HG03469 (cell line): ENCODE results near the gene KLK10.
"Not testable (repeated sequence)": the region's sequence is repeated elsewhere in the genome, so short reads cannot be mapped to it uniquely, and the experiment has no call there.

ENCODE experiments used
- ATAC-seq: cut with Tn5 transposase; IDR thresholded peaks from one replicate; pipeline ENCODE4 v1.9.1; 2021; ENCODE audit warnings: mild to moderate bottlenecking, moderate library complexity, moderate number of reproducible peaks; ENCODE audit not compliant: unreplicated experiment

Gene KLK10

DNA sequence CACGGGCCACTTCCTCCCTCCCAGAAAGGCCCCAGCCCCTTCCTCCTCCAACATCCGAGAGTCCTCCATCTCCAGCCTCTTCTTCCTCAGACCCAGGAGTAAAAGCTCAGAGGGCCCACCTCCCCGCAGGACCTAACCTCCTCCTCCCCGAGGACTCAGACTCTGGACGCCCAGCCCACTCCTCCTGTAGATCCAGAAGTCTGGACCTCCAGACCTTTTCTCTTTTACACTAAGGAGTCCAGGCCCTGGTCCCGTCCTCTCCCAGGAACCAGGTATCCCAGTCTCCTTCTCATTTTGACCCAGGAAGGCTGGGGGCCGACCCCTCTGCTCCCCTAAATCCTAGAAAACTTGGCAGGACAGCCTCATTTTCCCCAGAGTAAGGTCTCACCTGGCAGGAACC lies 16.2 kb downstream of the KLK10 start:
- ATAC-seq: no peak

GRCh38 chr19:51002542-51003311 lies 16.8 kb downstream of the KLK10 start:
- ATAC-seq: no peak

DNA sequence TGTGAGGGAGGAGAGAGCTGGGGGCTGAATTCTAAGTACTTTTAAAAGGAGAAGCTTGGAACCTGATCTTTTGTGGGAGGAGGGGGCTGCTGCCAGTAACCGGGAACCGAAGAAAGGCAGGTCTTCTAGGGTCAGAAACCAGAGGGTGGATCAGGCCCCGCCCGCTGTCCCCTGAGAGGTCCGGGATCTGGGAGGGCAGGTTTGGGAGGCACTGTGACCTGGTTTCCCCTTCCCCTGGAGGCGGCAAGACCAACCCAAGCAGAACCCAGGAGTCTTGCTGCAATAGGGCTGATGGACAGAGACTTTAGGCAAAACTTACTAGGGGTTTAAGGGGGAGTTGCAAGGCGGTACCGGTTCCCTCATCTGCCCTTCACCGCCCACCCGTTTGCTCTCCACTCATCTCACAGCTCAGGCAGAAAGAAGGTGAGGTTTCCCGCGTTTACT lies 17.4 kb downstream of the KLK10 start:
- ATAC-seq: no peak

- no peak for ATAC-seq
Measured at GRCh38 chr19:51001515-51001914, 18.0 kb downstream of the KLK10 start, which contains the start of gene KLK8. Gene KLK8, minus strand, starts transcription at chr19:51001604. Its CDS starts 437 bp downstream, at chr19:51001167.

GRCh38 chr19:51000981-51001380 lies 18.5 kb downstream of the KLK10 start:
- no peak for ATAC-seq

DNA sequence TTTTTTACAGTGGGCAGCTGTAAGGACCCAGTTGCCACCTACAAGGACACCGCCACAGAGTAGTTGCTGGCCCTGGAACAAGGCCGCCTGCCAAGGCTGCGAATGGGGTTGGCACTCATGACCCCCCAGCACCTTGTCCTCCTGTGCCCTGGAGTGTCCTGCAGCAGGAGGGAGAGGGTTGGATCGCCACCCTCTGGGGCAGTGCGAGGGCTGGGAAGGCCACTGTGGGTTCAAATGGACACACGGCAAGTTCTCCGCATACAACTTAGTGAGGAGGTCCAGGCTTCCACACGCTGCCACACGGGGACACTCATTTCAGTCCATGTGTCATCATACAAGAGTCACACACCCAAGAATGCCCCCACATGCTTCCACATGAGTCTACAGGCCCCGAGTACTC lies 19.1 kb downstream of the KLK10 start:
- ATAC-seq: no peak

DNA sequence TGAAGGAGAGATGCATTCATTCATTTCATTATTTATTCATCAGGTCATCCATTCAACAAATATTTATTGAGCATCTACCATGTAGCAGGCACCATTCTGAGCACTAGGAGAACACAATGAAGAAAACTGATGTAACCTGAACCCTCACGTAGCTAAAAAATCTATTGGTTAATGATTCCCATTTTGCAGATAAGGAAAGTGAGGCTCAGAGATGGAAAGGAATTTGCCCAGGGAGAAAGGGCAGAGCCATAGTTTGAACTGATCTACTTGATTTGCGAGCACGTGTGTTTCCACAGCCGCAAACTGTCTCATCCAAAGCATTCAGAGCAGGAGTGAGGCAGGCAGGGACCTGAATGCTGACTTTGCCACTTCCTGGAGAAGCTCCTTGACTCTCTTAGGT lies 20.8 kb downstream of the KLK10 start:
- ATAC-seq: no peak

GRCh38 chr19:50998061-50998460 lies 21.4 kb downstream of the KLK10 start:
- ATAC-seq: no peak

GRCh38 chr19:50994129-50994528 lies 25.4 kb downstream of the KLK10 start:
- ATAC-seq: no peak

DNA sequence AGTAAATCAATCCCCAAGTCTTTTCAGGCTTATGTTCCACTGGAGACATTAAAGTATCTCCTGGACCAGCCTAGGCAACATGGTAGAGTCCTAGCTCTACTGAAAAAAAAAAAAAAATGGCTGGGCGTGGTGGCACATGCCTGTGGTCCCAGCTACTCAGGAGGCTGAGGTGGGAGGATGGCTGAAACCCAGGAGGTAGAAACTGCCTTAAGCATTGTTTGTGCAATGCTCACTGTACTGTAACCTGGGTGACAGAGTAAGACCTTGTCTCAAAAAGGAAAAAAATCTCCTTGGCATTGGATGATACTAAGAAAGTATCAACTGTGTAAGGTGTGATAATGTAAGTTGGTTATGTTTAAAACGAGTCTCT lies 26.9 kb downstream of the KLK10 start:
- ATAC-seq: no peak

GRCh38 chr19:50984416-50984815 lies 35.1 kb downstream of the KLK10 start:
- not testable (repeated sequence) for ATAC-seq

- no peak for ATAC-seq
Measured at GRCh38 chr19:50983625-50984292, 35.8 kb downstream of the KLK10 start, which contains the start of gene KLK7. Gene KLK7, minus strand, starts transcription at chr19:50983917. Its CDS starts 1,518 bp downstream, at chr19:50982399.

DNA sequence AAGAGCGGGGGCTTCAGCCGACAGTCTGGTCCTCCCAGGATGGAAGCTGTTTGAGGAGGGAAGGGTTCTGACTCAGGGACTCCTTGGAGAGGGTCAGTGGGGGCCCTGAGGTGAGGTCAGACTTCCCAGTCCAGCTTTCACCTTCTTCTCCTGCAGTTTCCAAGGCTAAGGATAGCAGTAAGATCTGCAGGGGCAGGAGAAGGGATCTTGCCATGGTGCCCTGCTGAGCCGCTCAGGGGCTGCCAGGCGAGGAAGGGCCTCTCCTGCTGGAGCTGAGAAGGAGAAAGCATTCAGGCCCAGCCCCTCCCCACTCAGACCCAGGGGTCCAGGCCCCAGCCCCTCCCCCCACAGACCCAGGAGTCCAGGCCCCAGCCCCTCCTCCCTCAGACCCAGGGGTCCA lies 37.3 kb downstream of the KLK10 start:
- ATAC-seq: no peak

GRCh38 chr19:50981587-50982146 lies 37.8 kb downstream of the KLK10 start:
- no peak for ATAC-seq

DNA sequence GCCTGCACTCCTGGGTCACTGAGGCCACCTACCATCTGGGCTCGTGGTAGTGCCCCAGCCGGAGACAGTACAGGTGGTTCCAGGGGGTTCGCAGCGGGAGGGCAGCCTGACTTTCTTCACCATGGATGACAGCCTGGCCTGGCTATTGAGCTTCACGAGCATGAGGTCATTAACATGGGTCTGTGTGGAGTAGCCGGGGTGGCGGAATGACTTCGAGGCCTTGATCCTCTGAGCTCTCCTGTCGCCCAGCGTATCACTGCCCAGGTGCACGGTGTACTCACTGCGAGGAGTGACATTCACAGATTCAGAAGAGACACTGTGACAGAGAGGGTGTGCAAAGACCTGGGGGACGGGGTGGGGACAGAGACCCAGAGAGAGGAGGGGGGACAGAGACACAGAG lies 39.3 kb downstream of the KLK10 start:
- no peak for ATAC-seq

DNA sequence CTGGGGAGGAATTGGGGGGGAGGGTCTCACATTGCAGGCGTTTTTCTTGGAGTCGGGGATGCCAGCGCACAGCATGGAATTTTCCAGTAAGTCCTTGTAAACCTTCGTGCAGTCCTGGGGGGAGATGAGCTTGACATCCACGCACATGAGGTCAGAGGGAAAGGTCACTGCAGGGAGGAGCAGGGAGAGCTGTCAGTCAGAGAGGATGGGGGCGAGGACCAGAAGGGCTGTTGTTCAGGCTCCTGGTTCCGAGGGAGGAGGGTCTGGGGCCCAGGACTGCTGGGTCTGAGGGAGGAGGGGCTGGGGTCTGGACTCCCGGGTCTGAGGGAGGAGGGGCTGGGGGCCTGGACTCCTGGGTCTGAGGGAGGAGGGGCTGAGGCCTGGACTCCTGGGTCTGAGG lies 39.8 kb downstream of the KLK10 start:
- no peak for ATAC-seq

DNA sequence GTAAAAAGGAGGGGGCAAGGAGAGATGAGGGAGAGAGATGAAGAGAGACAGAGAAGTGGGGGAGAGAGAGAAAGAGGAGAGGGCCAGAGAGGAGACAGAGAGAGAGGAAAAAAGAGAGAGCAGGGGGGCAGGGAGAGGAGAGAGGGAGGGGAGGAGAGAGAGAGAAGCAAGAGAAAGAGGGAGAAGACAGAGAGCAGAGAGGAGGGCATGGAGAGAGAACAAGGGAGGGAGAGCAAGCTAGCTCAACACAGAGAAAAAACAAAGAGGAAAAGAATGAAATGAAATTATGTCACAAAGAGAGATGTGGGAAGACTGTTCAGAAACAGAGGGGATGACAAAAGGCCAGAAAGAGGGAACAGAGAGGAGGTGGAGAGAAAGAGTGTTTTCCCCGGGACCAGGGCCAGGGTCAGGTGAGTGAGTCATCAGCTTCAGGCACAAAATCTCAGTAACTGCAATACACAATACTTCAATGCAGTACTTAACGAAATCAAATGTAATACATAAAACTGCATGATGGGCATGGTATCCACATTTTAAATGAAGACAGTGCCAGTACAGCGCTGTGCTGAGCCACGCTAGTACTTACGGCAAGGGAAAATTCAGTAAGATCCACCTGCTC lies 40.6 kb downstream of the KLK10 start:
- ATAC-seq: no peak

DNA sequence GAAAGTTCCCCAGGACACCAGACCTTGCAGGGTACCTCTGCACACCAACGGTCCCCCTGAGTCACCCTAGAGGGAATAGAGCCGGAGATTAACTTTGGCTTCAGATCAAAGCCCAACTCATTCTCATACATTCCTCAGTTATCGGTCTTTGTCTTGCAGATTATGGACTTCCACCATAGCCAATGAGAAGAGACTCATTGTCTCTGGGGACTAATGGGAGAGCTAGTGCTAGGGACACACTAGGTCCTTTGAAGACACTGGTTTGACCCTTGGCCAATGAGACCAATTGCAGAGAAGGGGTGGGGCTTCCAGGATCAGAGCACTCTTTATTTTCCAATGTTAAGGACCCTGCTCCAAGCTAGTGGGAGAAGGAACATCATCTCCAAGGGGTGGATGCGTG lies 41.9 kb downstream of the KLK10 start:
- ATAC-seq: no peak

GRCh38 chr19:50975766-50976165 lies 43.7 kb downstream of the KLK10 start:
- no peak for ATAC-seq

DNA sequence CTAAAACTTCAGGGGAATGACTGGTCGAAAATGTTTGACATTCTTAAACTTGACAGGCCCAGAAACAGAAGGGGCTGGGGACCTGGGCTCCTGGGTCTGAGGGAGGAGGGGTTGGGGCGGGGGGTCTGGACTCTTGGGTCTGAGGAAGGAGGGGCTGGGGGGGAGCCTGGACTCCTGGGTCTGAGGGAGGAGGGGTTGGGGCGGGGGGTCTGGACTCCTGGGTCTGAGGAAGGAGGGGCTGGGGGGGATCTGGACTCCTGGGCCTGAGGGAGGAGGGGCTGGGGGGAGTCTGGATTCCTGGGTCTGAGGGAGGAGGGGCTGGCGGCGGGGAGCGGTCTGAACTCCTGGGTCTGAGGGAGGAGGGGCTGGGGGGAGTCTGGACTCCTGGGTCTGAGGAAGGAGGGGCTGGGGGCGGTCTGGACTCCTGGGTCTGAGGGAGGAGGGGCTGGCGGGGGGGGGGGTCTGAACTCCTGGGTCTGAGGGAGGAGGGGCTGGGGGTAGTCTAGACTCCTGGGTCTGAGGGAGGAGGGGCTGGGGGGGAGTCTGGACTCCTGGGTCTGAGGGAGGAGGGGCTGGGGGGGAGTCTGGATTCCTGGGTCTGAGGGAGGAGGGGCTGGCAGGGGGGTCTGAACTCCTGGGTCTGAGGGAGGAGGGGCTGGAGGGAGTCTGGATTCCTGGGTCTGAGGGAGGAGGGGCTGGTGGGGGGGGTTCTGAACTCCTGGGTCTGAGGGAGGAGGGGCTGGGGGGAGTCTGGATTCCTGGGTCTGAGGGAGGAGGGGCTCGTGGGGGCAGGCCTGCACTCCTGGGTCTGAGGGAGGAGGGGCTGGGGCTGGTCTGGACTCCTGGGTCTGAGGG lies 44.6 kb downstream of the KLK10 start:
- ATAC-seq: no peak
